ENCODE data around the gene USP48. TPM values are rescaled to one million over a fixed set of nuclear protein-coding genes. Genes with fewer than 3 reads are reported as not detected.

USP48 gene
- total RNA-seq, 1 experiment from 2014 or later: 84.8 TPM

DNA sequence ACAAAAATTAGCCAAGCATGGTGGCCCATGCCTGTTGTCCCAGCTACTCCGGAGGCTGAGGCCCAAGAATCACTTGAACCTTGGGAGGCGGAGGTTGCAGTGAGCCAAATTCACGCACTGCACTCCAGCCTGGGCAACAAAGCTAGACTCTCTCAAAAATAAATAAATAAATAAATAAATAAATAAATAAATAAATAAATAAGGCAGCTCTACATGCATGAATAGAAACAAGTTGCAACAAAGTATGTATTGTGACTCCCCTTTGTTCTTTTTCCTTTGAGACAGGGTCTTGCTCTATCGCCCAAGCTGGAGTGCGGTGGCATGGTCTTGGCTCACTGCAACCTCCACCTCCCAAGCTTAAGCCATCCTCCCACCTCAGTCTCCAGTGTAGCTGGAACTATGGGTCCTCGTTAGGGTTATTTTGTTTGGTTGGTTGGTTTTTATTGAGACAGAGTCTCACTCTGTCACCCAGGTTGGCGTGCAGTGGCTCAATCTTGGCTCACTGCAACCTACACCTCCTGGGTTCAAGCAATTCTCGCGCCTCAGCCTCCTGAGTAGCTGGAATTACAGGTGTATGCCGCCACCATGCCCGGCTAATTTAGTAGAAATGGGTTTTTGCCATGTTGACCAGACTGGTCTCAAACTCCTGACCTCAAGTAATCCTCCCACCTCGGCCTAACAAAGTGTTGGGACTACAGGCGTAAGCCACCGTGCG is 8.0 kb downstream of the USP48 start:
- H2BK5ac ChIP-seq (ENCODE audit: insufficient read length, low read length): no peak overlapping the region
- TF ChIP-seq, protein P1, sequence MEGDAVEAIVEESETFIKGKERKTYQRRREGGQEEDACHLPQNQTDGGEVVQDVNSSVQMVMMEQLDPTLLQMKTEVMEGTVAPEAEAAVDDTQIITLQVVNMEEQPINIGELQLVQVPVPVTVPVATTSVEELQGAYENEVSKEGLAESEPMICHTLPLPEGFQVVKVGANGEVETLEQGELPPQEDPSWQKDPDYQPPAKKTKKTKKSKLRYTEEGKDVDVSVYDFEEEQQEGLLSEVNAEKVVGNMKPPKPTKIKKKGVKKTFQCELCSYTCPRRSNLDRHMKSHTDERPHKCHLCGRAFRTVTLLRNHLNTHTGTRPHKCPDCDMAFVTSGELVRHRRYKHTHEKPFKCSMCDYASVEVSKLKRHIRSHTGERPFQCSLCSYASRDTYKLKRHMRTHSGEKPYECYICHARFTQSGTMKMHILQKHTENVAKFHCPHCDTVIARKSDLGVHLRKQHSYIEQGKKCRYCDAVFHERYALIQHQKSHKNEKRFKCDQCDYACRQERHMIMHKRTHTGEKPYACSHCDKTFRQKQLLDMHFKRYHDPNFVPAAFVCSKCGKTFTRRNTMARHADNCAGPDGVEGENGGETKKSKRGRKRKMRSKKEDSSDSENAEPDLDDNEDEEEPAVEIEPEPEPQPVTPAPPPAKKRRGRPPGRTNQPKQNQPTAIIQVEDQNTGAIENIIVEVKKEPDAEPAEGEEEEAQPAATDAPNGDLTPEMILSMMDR (conservative IDR thresholded peaks at IDR 0.05): no peak
- H3K9ac ChIP-seq (ENCODE audit: extremely low read depth, insufficient read length, low read length): no peak overlapping the region
- H4K91ac ChIP-seq (ENCODE audit: insufficient read length, low read depth, low read length): no peak overlapping the region
- H3K14ac ChIP-seq (ENCODE audit: insufficient read depth, low read length): no peak overlapping the region
- H3K4me1 Mint-ChIP-seq: peaks cover 0 to 2% of the 10 kb centered on the region in 2 experiments; a peak in 2 of 4 replicates
- peaks cover 5 to 11% of the 10 kb centered on the region in 2 experiments; a peak in 3 of 5 replicates for H3K9me3 Mint-ChIP-seq
- no peaks in the 10 kb centered on the region for H3K4me1 ChIP-seq (ENCODE audit: insufficient read depth, low read length)
- H4K8ac ChIP-seq (replicated peaks; ENCODE audit: insufficient read length, low read depth, low read length): no peak overlapping the region
- H2BK20ac ChIP-seq (ENCODE audit: low read depth, low read length, poor library complexity, severe bottlenecking): no peak overlapping the region
- no peaks in the 10 kb centered on the region; the same call in 1 of the 2 replicates for H3K27me3 Mint-ChIP-seq (ENCODE audit: low read depth)
- no peak overlapping the region for H2BK15ac ChIP-seq (ENCODE audit: low read depth, low read length)
- H2BK12ac ChIP-seq (ENCODE audit: insufficient read length, low read depth, low read length): no peak overlapping the region
- no peaks in the 10 kb centered on the region for H3K27me3 ChIP-seq (ENCODE audit: insufficient read depth, low read length)
- no peak for DNase-seq
- no peaks in the 10 kb centered on the region for H3K23me2 ChIP-seq (ENCODE audit: insufficient read length, low read depth, low read length, poor library complexity, severe bottlenecking)
- H3K27ac ChIP-seq (ENCODE audit: insufficient read length, low read depth, low read length): no peak overlapping the region
- H3T11ph ChIP-seq (ENCODE audit: low read length): no peak overlapping the region
- no peak overlapping the region for H3K56ac ChIP-seq (ENCODE audit: insufficient read length, low read depth, low read length)
- no peak overlapping the region for H3K23ac ChIP-seq (ENCODE audit: insufficient read length, low read depth, low read length)
- H3K27ac Mint-ChIP-seq: no peak overlapping the region
- H4K20me1 ChIP-seq (ENCODE audit: control insufficient read depth, insufficient read depth, insufficient read length): no peaks in the 10 kb centered on the region
- no peaks in the 10 kb centered on the region for H3K9me3 ChIP-seq (ENCODE audit: control insufficient read depth, low read depth, low read length)
- no peak overlapping the region for H3K4me2 ChIP-seq (ENCODE audit: insufficient read depth, insufficient read length, low read length)
- peaks cover 7 to 14% (median 8%) of the 10 kb centered on the region in 3 experiments; a peak in 6 of 7 replicates for H3K36me3 Mint-ChIP-seq (ENCODE audit: insufficient read depth in 1 of 3, low read depth in 3 of 3)
- H3K79me1 ChIP-seq (ENCODE audit: insufficient read depth, low read depth, low read length, poor library complexity, severe bottlenecking): peaks cover 7% of the 10 kb centered on the region
- no peak overlapping the region for H2AFZ ChIP-seq (ENCODE audit: low read length)
- H4K5ac ChIP-seq (ENCODE audit: insufficient read length, low read depth, low read length): no peak overlapping the region
- H2AK5ac ChIP-seq (ENCODE audit: insufficient read length, low read length): no peak overlapping the region
- no peak overlapping the region for H3K4ac ChIP-seq (ENCODE audit: low read depth, low read length)
- no peak overlapping the region for H3K18ac ChIP-seq (ENCODE audit: insufficient read length, low read depth, low read length)
- no CpG with 5 or more reads among the region's 15 CpGs for WGBS (ENCODE audit: extremely low coverage, insufficient read length, low lambda C conversion rate)
- no peak overlapping the region for H3K4me3 Mint-ChIP-seq
- no peak overlapping the region for H2BK120ac ChIP-seq (ENCODE audit: low read depth, low read length, poor library complexity, severe bottlenecking)
- H3K79me2 ChIP-seq (ENCODE audit: insufficient read depth, low read length): peaks cover 54% of the 10 kb centered on the region
